ENCODE data around the gene EEPD1. TPM values are rescaled to one million over a fixed set of nuclear protein-coding genes. Genes with fewer than 3 reads are reported as not detected.

The EEPD1 gene
- total and polyA plus RNA-seq, 2 donors (not counting 3 experiments of a cell fraction or from before 2014, with no cell fraction given): 0.40 to 0.42 TPM

- Histone ChIP-seq H3K4me2 (ENCODE audit: insufficient read depth, low read length) (no peak overlapping the region), H3K4me1 (ENCODE audit: control insufficient read depth, extremely low read depth, insufficient read depth, low read length) (peaks cover 10% of the 10 kb centered on the region), H2AFZ (ENCODE audit: low read depth, low read length) (no peak overlapping the region), H3K9me3 (replicated peaks; ENCODE audit: control insufficient read depth, insufficient read depth, low read length) (no peaks in the 10 kb centered on the region), H4K20me1 (replicated peaks; ENCODE audit: control insufficient read depth, extremely low read depth, insufficient read depth, low read length) (no peaks in the 10 kb centered on the region), H3K9me1 (replicated peaks; ENCODE audit: control insufficient read depth, extremely low read depth, insufficient read depth, low read length) (no peaks in the 10 kb centered on the region), H3K9ac (replicated peaks; ENCODE audit: extremely low read depth, insufficient read depth, low read length) (no peak overlapping the region), H3K27ac (ENCODE audit: insufficient read depth, low read depth, low read length) (no peak overlapping the region), H3K36me3 (ENCODE audit: control insufficient read depth in 2 of 2, extremely low read depth in 1 of 2, insufficient read depth in 2 of 2, low read length in 2 of 2) (no peaks in the 10 kb centered on the region), H3K4me3 (replicated peaks in 1 of 3; ENCODE audit: insufficient read depth in 1 of 3, low read depth in 1 of 3, low read length in 3 of 3) (no peak overlapping the region), H3K79me2 (ENCODE audit: control insufficient read depth, insufficient read depth, low read length) (no peaks in the 10 kb centered on the region), H3K27me3 (ENCODE audit: control insufficient read depth in 2 of 2, insufficient read depth in 2 of 2, low read length in 2 of 2) (no peaks in the 10 kb centered on the region)
- FAIRE-seq (no peak), DNase-seq (ENCODE audit: low read depth, low spot score) (no peak)
- TF ChIP-seq, protein P1, sequence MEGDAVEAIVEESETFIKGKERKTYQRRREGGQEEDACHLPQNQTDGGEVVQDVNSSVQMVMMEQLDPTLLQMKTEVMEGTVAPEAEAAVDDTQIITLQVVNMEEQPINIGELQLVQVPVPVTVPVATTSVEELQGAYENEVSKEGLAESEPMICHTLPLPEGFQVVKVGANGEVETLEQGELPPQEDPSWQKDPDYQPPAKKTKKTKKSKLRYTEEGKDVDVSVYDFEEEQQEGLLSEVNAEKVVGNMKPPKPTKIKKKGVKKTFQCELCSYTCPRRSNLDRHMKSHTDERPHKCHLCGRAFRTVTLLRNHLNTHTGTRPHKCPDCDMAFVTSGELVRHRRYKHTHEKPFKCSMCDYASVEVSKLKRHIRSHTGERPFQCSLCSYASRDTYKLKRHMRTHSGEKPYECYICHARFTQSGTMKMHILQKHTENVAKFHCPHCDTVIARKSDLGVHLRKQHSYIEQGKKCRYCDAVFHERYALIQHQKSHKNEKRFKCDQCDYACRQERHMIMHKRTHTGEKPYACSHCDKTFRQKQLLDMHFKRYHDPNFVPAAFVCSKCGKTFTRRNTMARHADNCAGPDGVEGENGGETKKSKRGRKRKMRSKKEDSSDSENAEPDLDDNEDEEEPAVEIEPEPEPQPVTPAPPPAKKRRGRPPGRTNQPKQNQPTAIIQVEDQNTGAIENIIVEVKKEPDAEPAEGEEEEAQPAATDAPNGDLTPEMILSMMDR (IDR thresholded peaks at IDR 0.05; ENCODE audit: extremely low read depth in 1 of 2, insufficient read depth in 1 of 2, low read depth in 1 of 2, low read length in 2 of 2): no peak
- TF ChIP-seq JUN (IDR thresholded peaks at IDR 0.05; ENCODE audit: borderline replicate concordance, insufficient read depth, insufficient read length, low read depth): no peak
- TF ChIP-seq POLR2A (IDR thresholded peaks at IDR 0.05; ENCODE audit: low read depth, low read length): no peak
- no peak for TF ChIP-seq GATA2 (IDR thresholded peaks at IDR 0.05; ENCODE audit: insufficient read depth, insufficient read length, low read depth, low read length)
- TF ChIP-seq, protein P2, sequence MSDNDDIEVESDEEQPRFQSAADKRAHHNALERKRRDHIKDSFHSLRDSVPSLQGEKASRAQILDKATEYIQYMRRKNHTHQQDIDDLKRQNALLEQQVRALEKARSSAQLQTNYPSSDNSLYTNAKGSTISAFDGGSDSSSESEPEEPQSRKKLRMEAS (IDR thresholded peaks at IDR 0.05; ENCODE audit: insufficient read depth, insufficient read length): no peak
- no peak for TF ChIP-seq POLR2AphosphoS5 (IDR thresholded peaks at IDR 0.05; ENCODE audit: insufficient read depth, low read depth, low read length)
- TF ChIP-seq FOS (IDR thresholded peaks at IDR 0.05; ENCODE audit: borderline replicate concordance, insufficient read depth, low read length): no peak
- no peak for TF ChIP-seq MYC (IDR thresholded peaks at IDR 0.05; ENCODE audit: low read depth, low read length)
- no peak for TF ChIP-seq EZH2 (IDR thresholded peaks at IDR 0.05; ENCODE audit: borderline replicate concordance, low read depth, low read length, severe bottlenecking)
- BruUV-seq (replicated peaks): no TSS peak
- intact Hi-C loops (cut with micrococcal nuclease): no loop called here
- ChIA-PET POLR2A (no interaction called here), CTCF (no interaction called here)
- dilution Hi-C loops (cut with MboI; ENCODE audit: extremely low pct_ligation_motif_present, low sequenced_read_pairs): no loop called here
Measured at GRCh38 chr7:36346260-36346831, 193.3 kb downstream of the EEPD1 start.
